Measurements from ENCODE around the gene PTPRJ.

The PTPRJ gene

DNA sequence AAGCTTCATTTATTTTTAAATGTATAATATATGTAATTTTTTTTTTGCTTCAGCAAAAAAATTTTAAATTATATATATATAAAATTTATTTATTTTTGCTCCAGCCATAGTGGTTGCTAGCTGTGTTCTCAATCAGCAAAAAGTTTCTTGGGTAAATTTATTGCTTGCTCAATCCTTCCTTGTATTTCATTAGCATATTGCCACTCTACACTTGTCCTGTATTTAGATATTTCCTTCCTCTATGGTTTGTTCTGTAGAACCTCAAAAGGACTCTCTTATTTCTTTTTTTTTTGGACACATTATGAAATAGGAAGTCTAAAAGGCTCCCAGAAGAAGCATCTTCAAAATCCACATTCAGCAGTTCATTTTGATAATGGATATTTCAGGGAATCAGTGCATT, 2.3 kb downstream of the PTPRJ start:
- Histone ChIP-seq H3K27ac (ENCODE audit: insufficient read depth, low read length, poor library complexity, severe bottlenecking) (no peak overlapping the region), H3K4me3 (ENCODE audit: insufficient read depth, low read depth, low read length, poor library complexity, severe bottlenecking) (no peak overlapping the region), H3K4me1 (ENCODE audit: control insufficient read depth, insufficient read depth, low read length, poor library complexity, severe bottlenecking) (peaks cover 22% of the 10 kb centered on the region)

GRCh38 chr11:47983464-47984397, 3.4 kb downstream of the PTPRJ start:
- H3K9me3 ChIP-seq (ENCODE audit: control insufficient read depth, low read length) = no peaks in the 10 kb centered on the region
- H3K4me1 ChIP-seq (ENCODE audit: control insufficient read depth, insufficient read depth, low read length, poor library complexity, severe bottlenecking) = peaks cover 22% of the 10 kb centered on the region
- H3K4me3 ChIP-seq (ENCODE audit: insufficient read depth, low read depth, low read length, poor library complexity, severe bottlenecking) = no peak overlapping the region
- no peak for DNase-seq
- no peaks in the 10 kb centered on the region for H3K36me3 ChIP-seq (ENCODE audit: control insufficient read depth, insufficient read depth, low read length)
- peak overlapping the region; percentile 38 for H3K27ac ChIP-seq (ENCODE audit: insufficient read depth, low read length, poor library complexity, severe bottlenecking)
- no peaks in the 10 kb centered on the region for H3K27me3 ChIP-seq (replicated peaks; ENCODE audit: control insufficient read depth, insufficient read depth, low read length, poor library complexity, severe bottlenecking)

More for the DNA sequence above, 2.3 kb downstream of the PTPRJ start:
- H3K27me3 ChIP-seq (replicated peaks; ENCODE audit: control insufficient read depth, insufficient read depth, low read length, poor library complexity, severe bottlenecking) = no peaks in the 10 kb centered on the region
- no peaks in the 10 kb centered on the region for H3K9me3 ChIP-seq (ENCODE audit: control insufficient read depth, low read length)
- no peaks in the 10 kb centered on the region for H3K36me3 ChIP-seq (ENCODE audit: control insufficient read depth, insufficient read depth, low read length)
- DNase-seq = no peak

DNA sequence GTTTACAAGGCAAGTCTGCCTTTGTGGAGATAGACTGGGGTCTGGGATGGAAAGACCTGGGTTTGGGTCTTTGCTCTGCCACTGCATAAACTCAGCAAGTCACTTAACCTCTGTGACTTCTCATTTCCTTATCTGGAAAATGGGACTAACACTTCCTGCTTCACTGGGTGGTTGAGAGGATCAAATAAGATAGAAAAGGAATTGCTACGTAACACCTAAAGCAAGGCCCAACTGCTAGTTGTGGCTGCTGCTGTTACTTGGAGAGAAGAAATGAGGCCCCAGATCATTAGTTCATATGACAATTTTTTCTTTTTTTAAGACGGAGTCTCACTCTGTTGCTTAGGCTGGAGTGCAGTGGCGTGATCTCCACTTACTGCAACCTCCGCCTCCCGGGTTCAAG, 5.9 kb downstream of the PTPRJ start:
- Histone ChIP-seq H3K27me3 (replicated peaks; ENCODE audit: control insufficient read depth, insufficient read depth, low read length, poor library complexity, severe bottlenecking) (no peaks in the 10 kb centered on the region), H3K4me1 (ENCODE audit: control insufficient read depth, insufficient read depth, low read length, poor library complexity, severe bottlenecking) (peaks cover 26% of the 10 kb centered on the region), H3K27ac (ENCODE audit: insufficient read depth, low read length, poor library complexity, severe bottlenecking) (no peak overlapping the region)

DNA sequence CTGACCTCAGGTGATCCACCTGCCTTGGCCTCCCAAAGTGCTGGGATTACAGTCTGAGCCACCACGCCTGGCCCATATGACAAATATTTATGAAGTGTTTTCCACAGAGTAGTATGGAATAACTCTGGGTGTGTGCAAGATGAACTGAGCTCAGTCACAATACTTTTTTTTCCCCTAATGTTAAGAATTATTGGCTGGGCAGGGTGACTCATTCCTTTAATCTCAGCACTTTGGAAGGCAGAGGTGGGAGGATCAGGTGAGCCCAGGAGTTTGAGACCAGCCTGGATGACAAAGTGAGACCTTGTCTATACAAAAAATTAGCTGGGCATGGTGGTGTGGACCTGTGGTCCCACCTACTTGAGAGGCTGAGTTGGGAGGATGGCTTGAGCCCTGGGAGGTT, 6.4 kb downstream of the PTPRJ start:
- Histone ChIP-seq H3K4me1 (ENCODE audit: control insufficient read depth, insufficient read depth, low read length, poor library complexity, severe bottlenecking) (peaks cover 27% of the 10 kb centered on the region), H3K4me3 (ENCODE audit: insufficient read depth, low read depth, low read length, poor library complexity, severe bottlenecking) (no peak overlapping the region), H3K27me3 (replicated peaks; ENCODE audit: control insufficient read depth, insufficient read depth, low read length, poor library complexity, severe bottlenecking) (no peaks in the 10 kb centered on the region), H3K9me3 (ENCODE audit: control insufficient read depth, low read length) (no peaks in the 10 kb centered on the region), H3K27ac (ENCODE audit: insufficient read depth, low read length, poor library complexity, severe bottlenecking) (no peak overlapping the region), H3K36me3 (ENCODE audit: control insufficient read depth, insufficient read depth, low read length) (no peaks in the 10 kb centered on the region)
- no peak for DNase-seq

More for the DNA sequence above, 5.9 kb downstream of the PTPRJ start:
- no peaks in the 10 kb centered on the region for H3K36me3 ChIP-seq (ENCODE audit: control insufficient read depth, insufficient read depth, low read length)
- no peak overlapping the region for H3K4me3 ChIP-seq (ENCODE audit: insufficient read depth, low read depth, low read length, poor library complexity, severe bottlenecking)
- DNase-seq = no peak
- H3K9me3 ChIP-seq (ENCODE audit: control insufficient read depth, low read length) = no peaks in the 10 kb centered on the region

- H3K9me3 ChIP-seq (ENCODE audit: control insufficient read depth, low read length) = no peaks in the 10 kb centered on the region
- no peaks in the 10 kb centered on the region for H3K36me3 ChIP-seq (ENCODE audit: control insufficient read depth, insufficient read depth, low read length)
- no peak overlapping the region for H3K4me3 ChIP-seq (ENCODE audit: insufficient read depth, low read depth, low read length, poor library complexity, severe bottlenecking)
- DNase-seq = no peak
- H3K27me3 ChIP-seq (replicated peaks; ENCODE audit: control insufficient read depth, insufficient read depth, low read length, poor library complexity, severe bottlenecking) = no peaks in the 10 kb centered on the region
- H3K4me1 ChIP-seq (ENCODE audit: control insufficient read depth, insufficient read depth, low read length, poor library complexity, severe bottlenecking) = peaks cover 22% of the 10 kb centered on the region
- no peak overlapping the region for H3K27ac ChIP-seq (ENCODE audit: insufficient read depth, low read length, poor library complexity, severe bottlenecking)
Observed at GRCh38 chr11:47987310-47987709, 7.0 kb downstream of the PTPRJ start.

DNA sequence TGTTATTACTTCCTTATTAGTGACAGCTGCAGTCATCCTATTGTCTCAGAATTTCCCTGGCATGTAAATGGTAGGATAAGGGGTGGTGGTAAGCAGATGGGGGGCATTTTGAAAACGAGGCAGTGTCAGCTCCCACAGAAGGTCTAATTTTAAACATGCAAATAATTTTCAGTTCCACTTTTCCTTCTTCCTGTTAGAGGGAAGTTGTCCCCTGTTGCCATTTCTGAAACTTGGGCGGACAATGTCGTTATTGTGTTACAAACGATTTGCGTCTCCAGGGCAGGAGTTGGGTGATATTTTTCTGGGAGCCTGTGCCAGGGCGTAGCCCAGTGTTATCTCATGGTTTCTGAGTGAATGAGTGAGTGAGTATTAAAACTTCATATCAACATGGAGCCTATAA, 7.4 kb downstream of the PTPRJ start:
- H3K27me3 ChIP-seq (replicated peaks; ENCODE audit: control insufficient read depth, insufficient read depth, low read length, poor library complexity, severe bottlenecking) = no peaks in the 10 kb centered on the region
- no peak overlapping the region for H3K27ac ChIP-seq (ENCODE audit: insufficient read depth, low read length, poor library complexity, severe bottlenecking)
- H3K4me3 ChIP-seq (ENCODE audit: insufficient read depth, low read depth, low read length, poor library complexity, severe bottlenecking) = no peak overlapping the region
- DNase-seq = no peak
- peaks cover 19% of the 10 kb centered on the region for H3K4me1 ChIP-seq (ENCODE audit: control insufficient read depth, insufficient read depth, low read length, poor library complexity, severe bottlenecking)
- no peaks in the 10 kb centered on the region for H3K9me3 ChIP-seq (ENCODE audit: control insufficient read depth, low read length)
- H3K36me3 ChIP-seq (ENCODE audit: control insufficient read depth, insufficient read depth, low read length) = no peaks in the 10 kb centered on the region

- H3K36me3 ChIP-seq (ENCODE audit: control insufficient read depth, insufficient read depth, low read length) = no peaks in the 10 kb centered on the region
- no peak overlapping the region for H3K4me3 ChIP-seq (ENCODE audit: insufficient read depth, low read depth, low read length, poor library complexity, severe bottlenecking)
- peaks cover 5% of the 10 kb centered on the region for H3K4me1 ChIP-seq (ENCODE audit: control insufficient read depth, insufficient read depth, low read length, poor library complexity, severe bottlenecking)
- H3K9me3 ChIP-seq (ENCODE audit: control insufficient read depth, low read length) = no peaks in the 10 kb centered on the region
- no peak for DNase-seq
- no peak overlapping the region for H3K27ac ChIP-seq (ENCODE audit: insufficient read depth, low read length, poor library complexity, severe bottlenecking)
- no peaks in the 10 kb centered on the region for H3K27me3 ChIP-seq (replicated peaks; ENCODE audit: control insufficient read depth, insufficient read depth, low read length, poor library complexity, severe bottlenecking)
Observed at GRCh38 chr11:47989779-47990178, 9.4 kb downstream of the PTPRJ start.

GRCh38 chr11:47991266-47991830, 11.0 kb downstream of the PTPRJ start:
- Histone ChIP-seq H3K4me1 (ENCODE audit: control insufficient read depth, insufficient read depth, low read length, poor library complexity, severe bottlenecking) (peaks cover 5% of the 10 kb centered on the region), H3K9me3 (ENCODE audit: control insufficient read depth, low read length) (no peaks in the 10 kb centered on the region), H3K4me3 (ENCODE audit: insufficient read depth, low read depth, low read length, poor library complexity, severe bottlenecking) (no peak overlapping the region), H3K27me3 (replicated peaks; ENCODE audit: control insufficient read depth, insufficient read depth, low read length, poor library complexity, severe bottlenecking) (no peaks in the 10 kb centered on the region), H3K27ac (ENCODE audit: insufficient read depth, low read length, poor library complexity, severe bottlenecking) (no peak overlapping the region), H3K36me3 (ENCODE audit: control insufficient read depth, insufficient read depth, low read length) (no peaks in the 10 kb centered on the region)
- DNase-seq = no peak

DNA sequence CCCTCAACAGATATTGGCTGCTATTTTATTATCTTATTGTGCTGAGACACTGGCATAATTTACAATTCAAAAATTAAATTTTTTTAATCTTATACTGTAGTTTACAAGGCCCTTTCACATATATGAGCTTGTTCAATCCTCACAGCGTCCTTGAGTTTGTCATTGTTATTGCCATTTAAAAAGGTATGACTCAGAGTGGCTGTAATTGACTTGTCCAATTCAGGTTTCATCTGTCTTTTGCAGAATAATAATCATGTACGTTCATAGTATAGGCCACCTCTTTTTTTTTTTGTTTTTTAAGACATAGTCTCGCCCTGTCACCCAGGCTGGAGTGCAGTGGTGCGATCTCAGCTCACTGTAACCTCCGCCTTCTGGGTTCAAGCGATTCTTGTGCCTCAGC, 11.5 kb downstream of the PTPRJ start:
- H3K36me3 ChIP-seq (ENCODE audit: control insufficient read depth, insufficient read depth, low read length) = no peaks in the 10 kb centered on the region
- H3K27ac ChIP-seq (ENCODE audit: insufficient read depth, low read length, poor library complexity, severe bottlenecking) = no peak overlapping the region
- H3K9me3 ChIP-seq (ENCODE audit: control insufficient read depth, low read length) = no peaks in the 10 kb centered on the region
- DNase-seq = no peak
- H3K4me3 ChIP-seq (ENCODE audit: insufficient read depth, low read depth, low read length, poor library complexity, severe bottlenecking) = no peak overlapping the region
- H3K27me3 ChIP-seq (replicated peaks; ENCODE audit: control insufficient read depth, insufficient read depth, low read length, poor library complexity, severe bottlenecking) = no peaks in the 10 kb centered on the region
- peaks cover 5% of the 10 kb centered on the region for H3K4me1 ChIP-seq (ENCODE audit: control insufficient read depth, insufficient read depth, low read length, poor library complexity, severe bottlenecking)
